ENCODE results near the gene PRRG3.

The PRRG3 gene

GRCh38 chrX:151708821-151709220, 13.6 kb downstream of the PRRG3 start:
- DNase-seq, result no peak

- no peak for DNase-seq
Measured at GRCh38 chrX:151710457-151710856, 15.2 kb downstream of the PRRG3 start.

GRCh38 chrX:151711154-151711553, 15.9 kb downstream of the PRRG3 start:
- DNase-seq, result no peak

GRCh38 chrX:151711787-151712186, 16.5 kb downstream of the PRRG3 start:
- no peak for DNase-seq

- no peak for DNase-seq
Measured at GRCh38 chrX:151712253-151712652, 17.0 kb downstream of the PRRG3 start.

- no peak for DNase-seq
Measured at GRCh38 chrX:151713849-151714248, 18.6 kb downstream of the PRRG3 start.

GRCh38 chrX:151714362-151714761, 19.1 kb downstream of the PRRG3 start:
- no peak for DNase-seq

- no peak for DNase-seq
Measured at GRCh38 chrX:151715752-151716151, 20.5 kb downstream of the PRRG3 start, which contains the start of gene FATE1. TSS of gene FATE1 (plus strand) at chrX:151716035. CDS start at chrX:151716120, 85 bp downstream.

- no peak for DNase-seq
Measured at GRCh38 chrX:151722241-151722846, 27.1 kb downstream of the PRRG3 start.

- DNase-seq, result no peak
Measured at GRCh38 chrX:151723156-151723760, 28.0 kb downstream of the PRRG3 start.

GRCh38 chrX:151724563-151725337, 29.5 kb downstream of the PRRG3 start:
- no peak for DNase-seq

- no peak for DNase-seq
Measured at GRCh38 chrX:151725338-151725614, 30.0 kb downstream of the PRRG3 start.

GRCh38 chrX:151726751-151727150, 31.5 kb downstream of the PRRG3 start:
- no peak for DNase-seq

GRCh38 chrX:151727346-151727745, 32.1 kb downstream of the PRRG3 start:
- no peak for DNase-seq

GRCh38 chrX:151729056-151729725, 33.9 kb downstream of the PRRG3 start:
- no peak for DNase-seq

GRCh38 chrX:151734446-151734845, 39.2 kb downstream of the PRRG3 start, which contains the start of gene CNGA2:
TSS of gene CNGA2 (plus strand) at chrX:151734746. CDS start at chrX:151738484, 3,738 bp downstream.
- no peak for DNase-seq

GRCh38 chrX:151735219-151735618, 40.0 kb downstream of the PRRG3 start:
- DNase-seq, result no peak

GRCh38 chrX:151736685-151737084, 41.4 kb downstream of the PRRG3 start:
- DNase-seq, result no peak

- no peak for DNase-seq
Measured at GRCh38 chrX:151737494-151737893, 42.2 kb downstream of the PRRG3 start.

GRCh38 chrX:151738751-151739150, 43.5 kb downstream of the PRRG3 start:
- DNase-seq, result no peak

GRCh38 chrX:151741606-151742005, 46.3 kb downstream of the PRRG3 start:
- DNase-seq, result no peak

- no peak for DNase-seq
Measured at GRCh38 chrX:151742311-151742710, 47.1 kb downstream of the PRRG3 start.

GRCh38 chrX:151743651-151744470, 48.6 kb downstream of the PRRG3 start:
- DNase-seq, result no peak

Measured in activated naive CD4-positive, alpha-beta T cell (primary cell).